Sciatic nerve (tissue), 2 donors: ENCODE results near the gene XYLT1. TPM values are rescaled to one million over a fixed set of nuclear protein-coding genes. Genes with fewer than 3 reads are reported as not detected.

Experiments
- ATAC-seq: fragments of 200-7000 bp; cut with Tn5 transposase; one replicate; pipeline ENCODE4 v1.9.1; 2020; ENCODE audit warnings: mild to moderate bottlenecking, moderate library complexity
- DNase-seq: peaks from one replicate; pipeline ENCODE4 v3.0.0-alpha.2; 2020; ENCODE audit warnings: low spot score
- intact Hi-C: fragments of 100-400 bp; cut with DNase I; formaldehyde crosslinking; loops from one replicate; pipeline ENCODE4 v1.14.2; 2022
- total RNA-seq: library from RNA; stranded (reverse); fragmentation: NEBNext Ultra II Directional; extraction: Animal tissue kit (Norgen Biotek cat#: 25700); gene quantifications from one replicate; pipeline ENCODE4 v1.2.1, GENCODE V29; 2021
- donor health status: DM: no; HTN: no; CAD: no.
- donor health status: DM: no; HTN: no; CAD: no.

XYLT1 gene
- total RNA-seq, 1 donor from 2014 or later: 17.3 TPM

DNA sequence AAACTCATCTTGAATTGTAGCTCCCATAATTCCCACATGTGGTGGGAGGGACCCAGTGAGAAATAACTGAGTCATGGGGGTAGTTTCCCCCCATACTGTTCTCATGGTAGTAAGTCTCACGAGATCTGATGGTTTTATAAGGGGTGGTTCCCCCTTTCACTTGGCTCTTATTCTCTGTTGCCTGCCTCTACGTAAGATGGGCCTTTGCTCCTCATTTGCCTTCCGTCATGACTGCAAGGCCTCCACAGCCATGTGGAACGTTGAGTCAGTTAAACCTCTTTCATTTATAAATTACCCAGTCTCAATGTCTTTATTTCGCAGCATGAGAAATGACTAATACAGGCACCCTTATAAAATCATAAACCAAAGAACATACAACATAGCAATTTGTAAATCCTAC is 79.0 kb downstream of the XYLT1 start:
- no peak for ATAC-seq
- intact Hi-C loops: no loop called here
- DNase-seq: no peak

DNA sequence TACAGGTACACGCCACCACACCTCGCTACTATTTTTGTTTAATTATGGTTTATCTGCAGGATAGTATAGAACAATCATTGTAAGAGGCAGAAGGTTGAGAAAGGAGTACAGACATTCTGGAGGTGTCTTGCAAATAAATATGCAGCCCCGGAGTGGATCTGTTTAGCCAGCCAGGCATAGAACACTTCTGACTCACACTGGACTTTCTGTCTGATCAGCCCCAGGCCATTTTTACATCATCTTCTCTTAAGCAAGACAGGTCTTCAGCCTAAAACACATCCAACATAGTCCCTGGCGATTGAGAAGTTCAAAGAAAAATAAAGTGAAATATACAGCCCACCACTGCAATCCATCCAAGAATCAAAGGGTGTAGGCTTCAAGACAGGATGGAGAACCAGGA is 81.4 kb downstream of the XYLT1 start:
- DNase-seq: no peak
- intact Hi-C loops: no loop called here
- no peak for ATAC-seq

DNA sequence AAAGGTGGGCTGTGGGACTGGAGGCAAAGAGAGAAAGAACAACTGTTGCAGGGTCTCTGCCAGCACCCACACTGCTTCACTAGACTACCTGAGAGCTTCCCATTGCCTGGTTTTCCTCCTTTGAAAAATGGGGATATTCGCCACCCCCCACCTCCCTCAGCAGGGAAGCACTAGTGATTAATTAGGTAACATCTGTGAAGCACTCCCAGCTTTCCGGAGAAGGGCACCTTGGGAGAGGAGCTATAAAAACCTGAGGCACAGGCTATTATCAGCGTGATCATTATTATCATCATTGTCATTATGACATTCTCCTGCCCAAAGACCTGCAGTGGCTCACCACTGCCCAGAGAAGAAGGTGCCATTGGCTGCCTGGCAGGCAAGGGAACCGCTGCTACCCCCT is 83.5 kb downstream of the XYLT1 start:
- DNase-seq: no peak
- no peak for ATAC-seq
- intact Hi-C loops: no loop called here

DNA sequence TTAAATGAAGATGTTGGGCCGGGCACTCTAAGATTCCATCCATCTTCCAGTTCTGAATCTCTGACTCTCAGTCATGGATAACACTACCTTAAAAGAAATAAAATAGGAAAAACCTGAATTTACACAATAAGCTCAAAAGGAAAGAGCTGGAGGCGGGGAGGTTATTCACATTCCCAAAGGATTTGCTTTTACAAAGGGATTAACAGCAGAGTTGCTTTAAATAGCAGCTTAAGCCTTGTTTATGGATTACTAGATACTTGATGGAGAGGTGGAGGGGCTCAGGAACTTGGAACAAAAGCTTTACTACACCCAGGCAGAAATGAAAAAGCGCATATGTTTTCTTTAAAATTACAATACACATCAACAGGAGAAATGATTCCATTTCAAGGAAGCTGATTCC is 84.5 kb downstream of the XYLT1 start:
- no peak for DNase-seq
- ATAC-seq: no peak
- intact Hi-C loops: no loop called here

DNA sequence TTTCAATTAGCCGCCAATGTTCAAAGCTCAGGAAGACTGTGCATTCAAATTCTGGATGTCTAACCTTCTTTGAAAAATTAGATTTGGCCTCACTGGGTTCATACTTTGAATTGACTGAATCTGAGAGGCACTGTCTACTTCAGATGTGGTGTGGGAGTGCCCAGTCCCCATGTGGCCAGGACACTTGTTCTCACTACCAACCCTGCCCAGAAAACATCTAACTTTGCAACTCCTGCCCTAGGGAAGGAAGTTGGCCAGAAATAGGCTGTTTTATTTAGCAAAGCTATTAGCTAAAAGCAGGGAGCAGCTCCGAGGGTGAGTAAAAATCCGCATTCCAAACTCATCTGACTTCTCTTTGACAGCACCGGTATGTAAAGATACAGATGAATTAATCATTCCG is 86.3 kb downstream of the XYLT1 start:
- DNase-seq (no peak), ATAC-seq (peak; percentile 48)
- intact Hi-C loops: no loop called here

DNA sequence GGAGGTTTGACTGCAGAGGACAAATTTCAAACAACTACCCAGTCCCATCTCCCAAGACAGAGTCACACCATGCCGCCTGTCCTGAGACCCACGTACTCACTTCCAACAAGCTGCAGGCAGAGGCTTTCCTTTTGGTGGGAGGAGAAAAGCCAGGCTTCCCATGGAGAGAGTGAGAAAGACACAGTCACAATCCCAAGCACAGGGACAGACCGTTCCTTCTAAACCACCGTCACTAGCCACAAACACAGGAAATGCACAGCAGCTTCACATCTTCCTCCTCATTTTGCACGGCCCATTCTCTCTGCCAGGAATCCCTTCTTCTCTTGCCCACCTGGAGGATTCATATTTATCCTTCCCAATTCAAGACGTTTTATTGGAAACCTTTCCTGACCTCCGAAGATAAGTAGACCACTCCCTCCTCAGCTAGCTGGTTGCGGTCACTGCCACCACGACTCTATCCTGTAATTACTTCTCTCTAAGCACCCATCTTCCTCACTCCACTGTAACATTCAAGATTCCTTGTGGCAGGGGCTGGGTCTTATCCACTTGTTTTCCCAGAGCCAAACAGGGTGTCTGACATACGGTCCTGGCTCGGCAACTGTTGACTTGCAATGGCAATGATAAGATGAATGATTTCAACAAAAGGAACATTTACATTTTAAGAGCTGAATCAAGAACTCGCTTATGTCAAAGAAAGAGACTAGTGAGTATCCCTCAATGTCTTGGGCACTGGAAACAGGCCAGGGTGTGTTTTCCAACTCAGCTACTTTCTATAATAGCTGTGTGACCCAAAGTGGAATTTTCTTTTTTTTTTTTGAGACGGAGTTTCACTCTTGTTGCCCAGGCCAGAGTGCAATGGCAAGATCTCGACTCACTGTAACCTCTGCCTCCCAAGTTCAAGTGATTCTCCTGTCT is 87.6 kb downstream of the XYLT1 start:
- intact Hi-C loops: no loop called here
- DNase-seq (no peak), ATAC-seq (no peak)

DNA sequence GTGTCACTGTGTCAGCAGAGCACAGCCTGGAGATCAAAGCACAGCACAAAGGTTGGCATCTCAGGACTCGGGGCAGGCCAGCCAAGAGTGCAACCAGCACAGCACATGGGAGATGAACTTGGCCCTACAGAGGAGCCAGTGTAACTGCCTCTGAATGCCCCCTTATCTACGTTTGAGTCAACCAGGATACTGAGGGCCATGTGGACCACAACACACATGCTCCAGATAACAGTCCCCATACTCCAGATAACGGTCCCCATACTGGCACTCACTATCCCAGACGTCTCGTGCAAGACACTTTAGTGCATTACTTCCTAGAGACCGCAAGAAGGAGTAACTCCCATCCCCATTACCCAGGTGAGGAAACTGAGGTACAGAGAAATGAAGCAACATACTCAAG is 88.2 kb downstream of the XYLT1 start:
- ATAC-seq (no peak), DNase-seq (no peak)
- intact Hi-C loops: no loop called here

DNA sequence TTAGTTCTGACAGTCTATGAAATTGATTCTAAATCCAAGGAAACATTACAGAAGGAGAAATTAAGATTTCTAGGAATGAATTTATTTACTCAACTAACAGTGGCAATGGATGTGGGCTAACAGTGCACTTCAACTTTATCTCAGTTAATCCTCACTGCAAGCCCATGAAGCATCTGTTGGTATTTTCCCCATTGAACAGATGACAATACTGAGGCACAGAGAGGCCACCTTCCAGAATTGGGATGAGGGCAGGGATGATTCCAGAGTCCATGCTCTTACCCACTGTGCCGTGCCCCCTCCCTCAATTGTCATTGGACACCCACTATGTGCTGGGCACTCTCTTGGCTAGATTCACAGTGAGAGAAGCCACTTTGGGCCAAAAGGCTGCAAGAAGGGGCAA is 89.0 kb downstream of the XYLT1 start:
- ATAC-seq (no peak), DNase-seq (no peak)
- intact Hi-C loops: no loop called here

DNA sequence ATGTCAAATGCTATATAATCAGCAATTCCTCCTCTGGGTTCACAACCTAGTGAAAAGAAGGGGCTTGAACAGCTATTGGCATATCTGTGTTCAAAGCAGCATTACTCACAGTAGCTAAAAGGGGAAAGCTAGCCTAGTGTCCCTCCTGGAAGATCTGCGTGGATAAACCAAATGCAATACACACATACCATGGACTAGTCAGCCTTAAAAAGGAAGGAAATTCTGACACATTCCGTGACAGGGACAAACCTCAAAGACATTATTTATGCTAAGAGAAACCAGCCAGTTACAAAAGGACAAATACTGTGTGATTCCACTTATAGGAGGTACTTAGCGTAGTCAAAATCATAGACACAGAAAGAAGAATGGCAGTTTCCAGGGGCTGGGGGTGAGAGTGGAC is 90.1 kb downstream of the XYLT1 start:
- ATAC-seq: no peak
- no peak for DNase-seq
- intact Hi-C loops: no loop called here

DNA sequence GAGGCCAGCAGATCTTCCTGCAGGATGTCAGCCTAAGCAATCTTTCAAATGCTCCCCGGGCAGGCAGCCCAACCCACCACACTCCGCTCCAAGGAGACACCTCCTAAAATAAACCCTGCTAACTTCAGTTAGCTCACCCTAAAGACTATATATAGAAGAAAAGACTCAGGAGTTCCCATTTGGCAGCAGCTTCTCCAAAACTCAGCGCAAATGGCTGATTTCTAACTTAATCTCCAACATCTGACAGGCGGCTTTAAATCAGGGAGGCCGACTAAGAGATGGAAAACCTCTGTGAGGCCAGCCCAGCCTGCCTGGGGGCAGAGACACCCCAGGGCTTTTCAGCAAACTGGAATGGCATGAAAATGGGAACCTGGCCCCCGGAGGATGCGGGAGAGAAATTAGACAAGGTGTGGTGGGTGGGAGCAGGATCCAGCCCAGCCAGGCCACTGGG is 91.6 kb downstream of the XYLT1 start:
- intact Hi-C loops: no loop called here
- DNase-seq: no peak
- peak; percentile 48 for ATAC-seq

DNA sequence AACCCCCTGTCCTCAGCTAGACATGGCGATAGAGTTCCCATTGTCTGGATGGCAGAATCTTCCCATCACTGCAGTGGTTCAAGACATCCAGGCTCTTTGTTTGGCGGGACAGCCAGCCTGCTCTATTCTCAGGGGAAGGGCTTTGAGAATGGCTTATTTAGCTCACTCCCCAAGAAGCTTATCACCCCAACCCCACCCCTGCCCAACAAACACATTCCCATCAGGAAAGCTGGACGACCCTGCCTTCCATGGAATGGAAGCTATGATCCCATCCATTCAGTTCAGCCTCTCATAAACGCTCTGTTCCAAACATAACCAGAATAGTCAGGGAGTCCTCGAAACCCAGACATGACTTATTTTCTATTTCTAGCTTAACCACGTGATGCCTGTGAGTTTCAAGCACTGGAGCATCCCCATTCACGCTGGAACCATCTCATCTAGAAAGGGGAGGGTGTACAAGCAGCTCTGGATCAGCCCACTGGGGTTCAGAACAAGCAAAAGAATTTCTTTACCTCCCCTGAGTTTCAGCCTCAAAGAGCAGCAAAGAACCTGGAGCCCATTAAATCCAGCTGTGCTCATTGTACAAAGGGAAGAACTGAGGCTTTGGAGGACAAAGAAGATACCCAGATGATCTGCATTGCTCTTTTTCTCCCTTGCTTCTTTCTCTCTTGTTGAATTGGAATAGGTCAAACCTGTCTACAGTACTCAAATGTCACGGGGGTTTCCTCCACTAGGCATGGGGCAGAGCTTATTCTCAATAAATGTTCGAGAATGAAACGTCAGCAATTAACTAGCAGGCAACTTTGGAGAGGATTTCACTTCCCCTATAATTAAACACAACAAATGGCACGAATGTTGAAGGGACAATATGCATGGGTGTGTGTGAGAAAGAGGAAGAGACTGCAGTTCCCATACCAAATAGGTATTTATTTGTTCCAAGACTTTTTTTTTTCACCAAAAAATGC is 93.1 kb downstream of the XYLT1 start:
- ATAC-seq: peak; percentile 61
- no peak for DNase-seq
- intact Hi-C loops: no loop called here

DNA sequence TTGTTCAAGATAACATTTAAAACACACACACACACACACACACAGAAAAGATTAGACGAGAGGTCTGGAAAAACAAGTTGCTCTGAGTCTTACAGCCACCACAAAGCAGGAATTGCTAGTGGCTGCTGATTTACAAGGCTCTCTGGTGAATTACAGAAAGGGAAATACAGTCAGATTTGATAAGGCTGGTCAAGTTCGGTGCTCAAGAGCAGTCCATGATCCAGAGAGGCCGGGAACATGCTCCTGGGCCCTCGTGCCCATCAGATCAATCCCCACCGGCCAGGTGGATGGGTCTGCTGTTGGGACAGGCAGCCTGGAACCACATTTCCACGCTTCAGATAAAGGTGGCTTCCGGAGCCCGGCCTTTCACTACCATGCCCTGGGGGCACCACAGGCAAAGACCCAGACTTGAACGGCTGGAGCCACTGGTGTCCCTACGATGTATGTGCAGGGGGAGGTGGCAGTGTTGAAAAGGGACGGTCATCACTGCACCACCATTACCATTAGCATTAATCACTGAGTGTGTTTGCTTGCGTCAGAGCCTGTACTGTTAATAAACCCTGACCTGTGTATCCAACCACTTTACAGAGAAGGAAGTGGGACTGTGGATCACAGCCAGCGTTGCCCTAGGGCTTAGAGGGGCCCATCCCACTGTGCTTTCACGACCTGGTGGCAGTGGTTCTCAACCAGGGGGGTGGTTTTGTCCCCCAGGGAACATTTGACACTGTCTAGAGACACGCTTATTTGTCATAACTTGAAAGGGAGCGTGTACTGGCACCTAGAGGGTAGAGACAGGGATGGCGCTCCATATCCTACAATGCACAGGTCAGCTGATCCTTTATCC is 95.1 kb downstream of the XYLT1 start:
- no peak for DNase-seq
- ATAC-seq: no peak
- intact Hi-C loops: no loop called here

DNA sequence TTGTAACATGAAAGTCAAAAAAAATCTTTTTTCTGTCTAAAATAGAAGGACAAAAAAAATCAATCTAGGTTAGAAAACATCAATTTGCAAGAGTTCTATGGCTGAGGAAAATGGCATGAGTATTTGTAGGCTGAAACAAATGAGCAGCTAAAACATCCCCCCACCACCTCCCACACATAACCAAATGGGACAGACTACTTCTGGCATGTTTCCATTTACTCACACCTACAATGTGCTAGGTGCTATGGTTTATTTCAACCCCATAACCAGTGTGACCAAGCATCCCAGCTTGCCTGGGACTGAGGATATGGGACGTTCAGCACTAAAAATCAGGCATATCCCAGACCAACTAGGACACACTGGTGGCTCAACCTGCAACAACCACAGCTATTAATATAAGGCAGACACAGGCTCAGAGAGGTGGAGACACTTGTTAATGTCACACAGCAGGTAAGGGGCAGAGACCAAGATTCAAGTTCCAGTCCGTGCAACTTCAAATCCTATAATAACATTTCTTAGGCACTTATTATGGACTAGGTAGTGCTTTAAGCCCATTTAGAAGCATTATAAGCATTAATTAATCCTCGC is 96.0 kb downstream of the XYLT1 start:
- intact Hi-C loops: no loop called here
- no peak for ATAC-seq

DNA sequence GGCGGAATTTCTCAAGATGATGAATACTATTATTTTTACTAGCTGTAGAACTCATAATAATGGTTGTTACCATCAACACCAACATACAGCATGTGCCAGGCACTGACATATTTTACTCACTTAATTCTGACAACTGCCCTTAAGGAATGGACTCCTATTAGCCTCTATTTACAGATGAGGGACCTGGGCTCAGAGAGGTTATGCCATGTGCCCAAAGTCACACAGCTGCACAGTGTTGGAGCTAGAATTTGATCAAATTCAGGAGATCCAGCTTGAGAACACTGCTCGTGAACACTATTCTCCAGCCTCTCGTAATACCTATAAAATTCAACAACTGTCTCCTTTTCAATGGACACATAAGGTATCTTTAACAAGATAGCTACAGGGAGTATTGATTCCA is 97.2 kb downstream of the XYLT1 start:
- intact Hi-C loops: no loop called here
- no peak for DNase-seq
- ATAC-seq: no peak

More for the DNA sequence above, 96.0 kb downstream of the XYLT1 start:
- DNase-seq: no peak

DNA sequence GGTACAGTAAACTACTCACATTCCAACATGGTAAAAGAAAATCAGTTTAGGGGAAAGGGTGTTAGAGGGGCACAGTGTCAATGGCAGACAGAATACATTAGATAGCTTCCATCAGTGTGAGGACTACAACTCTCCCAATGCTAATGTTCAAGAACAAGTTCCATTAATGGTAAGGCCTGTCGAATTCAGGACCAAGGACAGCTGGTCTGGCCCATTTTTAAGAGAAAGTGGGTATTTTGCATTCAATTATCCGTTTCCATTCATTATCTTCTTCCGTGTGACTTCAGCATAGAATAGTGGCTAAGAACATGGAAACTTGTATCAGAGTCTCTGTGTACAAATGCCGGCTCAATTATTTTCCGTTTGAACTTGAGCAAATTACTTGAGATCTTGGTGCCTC is 98.4 kb downstream of the XYLT1 start:
- intact Hi-C loops: no loop called here
- ATAC-seq: no peak
- DNase-seq: no peak

DNA sequence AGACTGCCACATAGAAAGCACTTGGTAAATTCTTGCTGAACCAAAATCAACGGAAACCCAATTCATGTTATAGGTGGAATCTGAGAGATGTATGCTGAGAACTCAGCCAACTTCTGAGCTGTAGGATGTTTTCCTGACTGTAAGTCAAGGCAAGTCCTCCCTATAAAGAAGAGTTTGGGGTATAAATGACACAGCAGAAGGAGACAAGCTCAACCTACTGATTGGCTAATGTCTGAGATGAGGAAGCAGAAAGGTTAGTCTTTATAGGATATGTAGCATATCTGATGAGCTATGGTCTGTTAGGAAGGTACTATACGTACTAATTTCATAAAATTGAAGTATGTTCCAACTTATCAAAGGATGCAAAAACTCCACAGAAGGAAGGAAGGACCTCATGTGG is 99.5 kb downstream of the XYLT1 start:
- ATAC-seq (no peak), DNase-seq (no peak)
- intact Hi-C loops: no loop called here

DNA sequence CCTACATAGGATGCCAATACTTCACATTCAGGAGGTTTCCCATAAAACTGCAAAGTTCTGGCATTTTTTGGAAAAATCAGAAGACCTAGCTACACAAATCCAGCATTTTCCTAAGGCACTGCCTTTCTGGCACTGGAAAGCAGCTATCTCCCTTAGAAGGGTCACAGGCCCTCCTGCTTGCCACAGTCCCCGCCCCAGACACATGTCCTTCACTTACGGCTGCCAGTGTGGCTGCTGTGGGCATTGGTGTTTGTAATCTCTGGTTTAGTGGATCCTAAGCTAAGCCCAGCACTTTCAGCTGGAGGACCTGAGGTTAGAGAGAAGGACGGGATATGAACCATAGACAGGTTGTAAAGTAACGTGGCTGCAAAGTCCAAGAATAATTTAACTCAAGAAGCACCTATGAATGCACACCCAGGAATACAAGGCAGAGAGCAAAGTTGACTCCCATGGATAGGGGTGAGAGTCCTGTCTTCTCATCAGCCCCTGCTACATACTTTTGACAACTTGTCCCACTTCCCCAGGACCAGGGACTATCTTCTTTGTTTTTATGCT is 100.0 kb downstream of the XYLT1 start:
- DNase-seq (no peak), ATAC-seq (no peak)
- intact Hi-C loops: no loop called here

DNA sequence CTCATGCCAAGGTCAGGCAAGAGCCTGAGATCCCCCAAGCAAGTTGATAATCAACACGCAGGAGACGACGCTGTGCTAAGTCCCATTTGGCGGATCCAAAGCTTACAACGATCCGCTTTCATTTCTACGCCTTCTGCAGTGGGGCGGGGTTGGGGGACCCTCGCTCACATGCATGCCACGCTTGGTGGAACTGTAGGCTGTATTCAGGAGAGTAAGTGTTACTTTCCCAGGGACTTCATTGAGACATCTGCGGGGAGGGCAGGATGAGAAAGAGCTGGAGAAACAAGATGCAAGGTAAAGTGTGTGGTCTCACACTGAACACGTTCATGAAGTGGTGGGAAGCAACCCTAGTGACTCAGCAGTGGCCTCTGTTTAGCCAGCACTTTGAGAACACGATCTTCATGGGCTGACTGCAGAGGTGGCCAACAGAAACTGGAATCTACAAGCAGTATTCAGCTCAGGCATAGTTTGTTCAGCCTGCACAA is 100.5 kb downstream of the XYLT1 start:
- no peak for DNase-seq
- intact Hi-C loops: no loop called here
- ATAC-seq: peak; percentile 68
